Liver (tissue), 9 donors: ENCODE data around the gene FOXO3. TPM values are rescaled to one million over a fixed set of nuclear protein-coding genes. Genes with fewer than 3 reads are reported as not detected.

Experiments used
- DNase-seq: peaks from one replicate; pipeline ENCODE4 v3.0.0-alpha.2; 2017; ENCODE audit warnings: low spot score
- H3K27ac ChIP-seq, 2 donors: one replicate each; pipeline ENCODE4 v1.7.0; 2013; ENCODE audit warnings: inconsistent platforms in 2 of 2, low read length in 2 of 2, control low read depth in 1 of 2, low read depth in 1 of 2, mild to moderate bottlenecking in 1 of 2
- H3K27me3 ChIP-seq, 4 donors: one replicate each; pipeline versions ENCODE4 v1.6.1 to v1.7.0; 2013; ENCODE audit warnings: low read length in 3 of 4, inconsistent platforms in 1 of 4, mild to moderate bottlenecking in 1 of 4, moderate library complexity in 1 of 4; ENCODE audit not compliant: control insufficient read depth in 4 of 4, insufficient read depth in 4 of 4
- H3K36me3 ChIP-seq, 4 donors: one replicate each; pipeline versions ENCODE4 v1.6.1 to v1.7.0; 2013; ENCODE audit warnings: low read length in 3 of 4, mild to moderate bottlenecking in 3 of 4, low read depth in 1 of 4, moderate library complexity in 1 of 4; ENCODE audit not compliant: control insufficient read depth in 4 of 4, insufficient read depth in 3 of 4
- H3K4me1 ChIP-seq, 4 donors: one replicate each; pipeline versions ENCODE4 v1.6.1 to v1.7.0; 2013; ENCODE audit warnings: low read length in 3 of 4, mild to moderate bottlenecking in 3 of 4, moderate library complexity in 1 of 4; ENCODE audit not compliant: control insufficient read depth in 4 of 4, insufficient read depth in 4 of 4
- H3K4me3 ChIP-seq, 3 donors: one replicate each; pipeline versions ENCODE4 v1.6.1 to v1.7.0; 2013; ENCODE audit warnings: low read length in 3 of 3, control low read depth in 1 of 3, low read depth in 1 of 3, mild to moderate bottlenecking in 1 of 3
- H3K9ac ChIP-seq, 2 donors: one replicate each; pipeline ENCODE4 v1.7.0; 2013; ENCODE audit warnings: low read length in 2 of 2, mild to moderate bottlenecking in 2 of 2, moderate library complexity in 2 of 2, control low read depth in 1 of 2, low read depth in 1 of 2
- H3K9me3 ChIP-seq, 4 donors: one replicate each; pipeline versions ENCODE4 v1.6.1 to v1.7.0; 2013; ENCODE audit warnings: low read length in 3 of 4; ENCODE audit not compliant: control insufficient read depth in 4 of 4
- EGR1 ChIP-seq, 2 donors: IDR thresholded peaks; 2 replicates each; pipeline ENCODE4 v1.6.1; 2016 to 2018; ENCODE audit warnings: antibody characterized with exemption in 2 of 2, low read depth in 2 of 2
- FOXA1 ChIP-seq: IDR thresholded peaks from 2 replicates; pipeline ENCODE4 v1.6.1; 2016; ENCODE audit warnings: antibody characterized with exemption
- FOXA2 ChIP-seq: IDR thresholded peaks from 2 replicates; pipeline ENCODE4 v1.6.1; 2016; ENCODE audit warnings: antibody characterized with exemption
- GABPA ChIP-seq, 2 donors: IDR thresholded peaks in 1 of 2; conservative IDR thresholded peaks in 1 of 2; 2 replicates each; pipeline ENCODE4 v1.6.1; 2016; ENCODE audit warnings: antibody characterized with exemption in 2 of 2, mild to moderate bottlenecking in 1 of 2, moderate library complexity in 1 of 2
- HNF4G ChIP-seq: IDR thresholded peaks from 2 replicates; pipeline ENCODE4 v1.6.1; 2016; ENCODE audit warnings: antibody characterized with exemption
- NR2F2 ChIP-seq: IDR thresholded peaks from 2 replicates; pipeline ENCODE4 v1.6.1; 2016; ENCODE audit warnings: antibody characterized with exemption
- RAD21 ChIP-seq, 2 donors: IDR thresholded peaks; 2 replicates each; pipeline ENCODE4 v1.6.1; 2016; ENCODE audit warnings: antibody characterized with exemption in 2 of 2, mild to moderate bottlenecking in 2 of 2
- RXRA ChIP-seq, 2 donors: IDR thresholded peaks; 2 replicates each; pipeline ENCODE4 v1.6.1; 2017 to 2018; ENCODE audit warnings: antibody characterized with exemption in 2 of 2, mild to moderate bottlenecking in 1 of 2
- SP1 ChIP-seq: IDR thresholded peaks from 2 replicates; pipeline ENCODE4 v1.6.1; 2018; ENCODE audit warnings: antibody characterized with exemption, mild to moderate bottlenecking
- TAF1 ChIP-seq: conservative IDR thresholded peaks from 2 replicates; pipeline ENCODE4 v1.6.1; 2016; ENCODE audit warnings: antibody characterized with exemption, mild to moderate bottlenecking
- WGBS: extraction: QIAGEN DNeasy Blood & Tissue Kit; methylation state at CpG from one replicate; pipeline ENCODE4 v1.1.7; 2013; 5-methylcytosine and 5-hydroxymethylcytosine counted together
- polyA plus RNA-seq, 2 donors: library from polyadenylated mRNA; stranded (reverse) in 1 of 2; unstranded in 1 of 2; fragments of 200-250 nt in 1 of 2; fragments of >200 nt in 1 of 2; fragmentation: Nextera tagmentation in 1 of 2; extraction: Ambion mirVana in 1 of 2; gene quantifications; one replicate each; pipeline versions ENCODE4 v1.2.1 to v1.2.3, GENCODE V29; 2013 to 2015
- total RNA-seq, 2 donors: library from RNA; depleted of rRNA; stranded (reverse); fragments of >200 nt; gene quantifications; one replicate each; pipeline ENCODE4 v1.2.3, GENCODE V29; 2014
- TF ChIP-seq, protein P1 (sequence below): IDR thresholded peaks from 2 replicates; pipeline ENCODE4 v1.6.1; 2016; ENCODE audit warnings: antibody characterized with exemption
- TF ChIP-seq, protein P2 (sequence below): fragments of 150-350 bp; IDR thresholded peaks from 2 replicates; pipeline ENCODE4 v1.5.1; 2017; ENCODE audit warnings: improper control_type of control experiment, low read depth, low read length; ENCODE audit not compliant: missing input control
- TF ChIP-seq, protein P3 (sequence below): IDR thresholded peaks from 2 replicates; pipeline ENCODE4 v1.6.1; 2016; ENCODE audit warnings: antibody characterized with exemption
- TF ChIP-seq, protein P4 (sequence below): IDR thresholded peaks from 2 replicates; pipeline ENCODE4 v1.6.1; 2016; ENCODE audit warnings: antibody characterized with exemption, mild to moderate bottlenecking
- donor health status: healthy.
- donor health status: healthy.
- donor health status: healthy.
- donor health status: healthy.
- donor health status: healthy.

Gene FOXO3
- total and polyA plus RNA-seq, 4 donors, result 6.0 to 72.2 (median 17.3) TPM

DNA sequence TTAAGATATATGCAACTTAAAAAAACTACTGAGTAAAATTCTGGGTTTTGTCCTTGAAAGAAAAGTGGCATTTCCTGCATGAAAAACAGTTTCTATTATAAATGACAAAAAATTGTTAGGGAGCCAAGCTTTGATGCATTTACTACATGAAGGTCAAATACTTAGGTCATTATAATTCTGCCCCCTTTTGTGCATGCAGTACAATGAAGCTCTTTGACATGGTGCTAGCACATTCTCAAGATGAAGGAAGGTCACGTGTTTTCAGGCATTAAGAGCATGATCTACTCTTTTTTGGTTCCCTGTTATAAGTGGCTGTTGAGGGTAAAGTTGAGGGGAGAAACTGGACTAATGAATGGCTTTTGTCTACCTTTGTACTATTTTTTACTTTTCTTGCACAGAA, 72.7 kb downstream of the FOXO3 start:
- no peaks in the 10 kb centered on the region for H3K9me3 ChIP-seq
- H3K4me3 ChIP-seq, result no peak overlapping the region
- H3K27ac ChIP-seq, result no peak overlapping the region
- TF ChIP-seq FOXA1 (no peak), NR2F2 (no peak), HNF4G (no peak), RXRA (IDR thresholded peaks at IDR 0.05) (no peak), FOXA2 (no peak), TAF1 (no peak), EGR1 (IDR thresholded peaks at IDR 0.05; ENCODE audit: low read depth in 2 of 2) (no peak)
- TF ChIP-seq, protein P1, sequence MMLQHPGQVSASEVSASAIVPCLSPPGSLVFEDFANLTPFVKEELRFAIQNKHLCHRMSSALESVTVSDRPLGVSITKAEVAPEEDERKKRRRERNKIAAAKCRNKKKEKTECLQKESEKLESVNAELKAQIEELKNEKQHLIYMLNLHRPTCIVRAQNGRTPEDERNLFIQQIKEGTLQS, result no peak
- TF ChIP-seq, protein P2, sequence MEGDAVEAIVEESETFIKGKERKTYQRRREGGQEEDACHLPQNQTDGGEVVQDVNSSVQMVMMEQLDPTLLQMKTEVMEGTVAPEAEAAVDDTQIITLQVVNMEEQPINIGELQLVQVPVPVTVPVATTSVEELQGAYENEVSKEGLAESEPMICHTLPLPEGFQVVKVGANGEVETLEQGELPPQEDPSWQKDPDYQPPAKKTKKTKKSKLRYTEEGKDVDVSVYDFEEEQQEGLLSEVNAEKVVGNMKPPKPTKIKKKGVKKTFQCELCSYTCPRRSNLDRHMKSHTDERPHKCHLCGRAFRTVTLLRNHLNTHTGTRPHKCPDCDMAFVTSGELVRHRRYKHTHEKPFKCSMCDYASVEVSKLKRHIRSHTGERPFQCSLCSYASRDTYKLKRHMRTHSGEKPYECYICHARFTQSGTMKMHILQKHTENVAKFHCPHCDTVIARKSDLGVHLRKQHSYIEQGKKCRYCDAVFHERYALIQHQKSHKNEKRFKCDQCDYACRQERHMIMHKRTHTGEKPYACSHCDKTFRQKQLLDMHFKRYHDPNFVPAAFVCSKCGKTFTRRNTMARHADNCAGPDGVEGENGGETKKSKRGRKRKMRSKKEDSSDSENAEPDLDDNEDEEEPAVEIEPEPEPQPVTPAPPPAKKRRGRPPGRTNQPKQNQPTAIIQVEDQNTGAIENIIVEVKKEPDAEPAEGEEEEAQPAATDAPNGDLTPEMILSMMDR, result no peak
- TF ChIP-seq, protein P3, sequence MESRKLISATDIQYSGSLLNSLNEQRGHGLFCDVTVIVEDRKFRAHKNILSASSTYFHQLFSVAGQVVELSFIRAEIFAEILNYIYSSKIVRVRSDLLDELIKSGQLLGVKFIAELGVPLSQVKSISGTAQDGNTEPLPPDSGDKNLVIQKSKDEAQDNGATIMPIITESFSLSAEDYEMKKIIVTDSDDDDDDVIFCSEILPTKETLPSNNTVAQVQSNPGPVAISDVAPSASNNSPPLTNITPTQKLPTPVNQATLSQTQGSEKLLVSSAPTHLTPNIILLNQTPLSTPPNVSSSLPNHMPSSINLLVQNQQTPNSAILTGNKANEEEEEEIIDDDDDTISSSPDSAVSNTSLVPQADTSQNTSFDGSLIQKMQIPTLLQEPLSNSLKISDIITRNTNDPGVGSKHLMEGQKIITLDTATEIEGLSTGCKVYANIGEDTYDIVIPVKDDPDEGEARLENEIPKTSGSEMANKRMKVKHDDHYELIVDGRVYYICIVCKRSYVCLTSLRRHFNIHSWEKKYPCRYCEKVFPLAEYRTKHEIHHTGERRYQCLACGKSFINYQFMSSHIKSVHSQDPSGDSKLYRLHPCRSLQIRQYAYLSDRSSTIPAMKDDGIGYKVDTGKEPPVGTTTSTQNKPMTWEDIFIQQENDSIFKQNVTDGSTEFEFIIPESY, result no peak
- TF ChIP-seq, protein P4, sequence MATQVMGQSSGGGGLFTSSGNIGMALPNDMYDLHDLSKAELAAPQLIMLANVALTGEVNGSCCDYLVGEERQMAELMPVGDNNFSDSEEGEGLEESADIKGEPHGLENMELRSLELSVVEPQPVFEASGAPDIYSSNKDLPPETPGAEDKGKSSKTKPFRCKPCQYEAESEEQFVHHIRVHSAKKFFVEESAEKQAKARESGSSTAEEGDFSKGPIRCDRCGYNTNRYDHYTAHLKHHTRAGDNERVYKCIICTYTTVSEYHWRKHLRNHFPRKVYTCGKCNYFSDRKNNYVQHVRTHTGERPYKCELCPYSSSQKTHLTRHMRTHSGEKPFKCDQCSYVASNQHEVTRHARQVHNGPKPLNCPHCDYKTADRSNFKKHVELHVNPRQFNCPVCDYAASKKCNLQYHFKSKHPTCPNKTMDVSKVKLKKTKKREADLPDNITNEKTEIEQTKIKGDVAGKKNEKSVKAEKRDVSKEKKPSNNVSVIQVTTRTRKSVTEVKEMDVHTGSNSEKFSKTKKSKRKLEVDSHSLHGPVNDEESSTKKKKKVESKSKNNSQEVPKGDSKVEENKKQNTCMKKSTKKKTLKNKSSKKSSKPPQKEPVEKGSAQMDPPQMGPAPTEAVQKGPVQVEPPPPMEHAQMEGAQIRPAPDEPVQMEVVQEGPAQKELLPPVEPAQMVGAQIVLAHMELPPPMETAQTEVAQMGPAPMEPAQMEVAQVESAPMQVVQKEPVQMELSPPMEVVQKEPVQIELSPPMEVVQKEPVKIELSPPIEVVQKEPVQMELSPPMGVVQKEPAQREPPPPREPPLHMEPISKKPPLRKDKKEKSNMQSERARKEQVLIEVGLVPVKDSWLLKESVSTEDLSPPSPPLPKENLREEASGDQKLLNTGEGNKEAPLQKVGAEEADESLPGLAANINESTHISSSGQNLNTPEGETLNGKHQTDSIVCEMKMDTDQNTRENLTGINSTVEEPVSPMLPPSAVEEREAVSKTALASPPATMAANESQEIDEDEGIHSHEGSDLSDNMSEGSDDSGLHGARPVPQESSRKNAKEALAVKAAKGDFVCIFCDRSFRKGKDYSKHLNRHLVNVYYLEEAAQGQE, result no peak
- no peak overlapping the region for H3K9ac ChIP-seq
- no peaks in the 10 kb centered on the region for H3K27me3 ChIP-seq
- H3K36me3 ChIP-seq, result no peaks in the 10 kb centered on the region
- WGBS, result 83% methylated on average over 1 of the region's 1 CpG
- H3K4me1 ChIP-seq, result peaks cover 11 to 31% (median 18%) of the 10 kb centered on the region in 4 donors
- no peak for DNase-seq

DNA sequence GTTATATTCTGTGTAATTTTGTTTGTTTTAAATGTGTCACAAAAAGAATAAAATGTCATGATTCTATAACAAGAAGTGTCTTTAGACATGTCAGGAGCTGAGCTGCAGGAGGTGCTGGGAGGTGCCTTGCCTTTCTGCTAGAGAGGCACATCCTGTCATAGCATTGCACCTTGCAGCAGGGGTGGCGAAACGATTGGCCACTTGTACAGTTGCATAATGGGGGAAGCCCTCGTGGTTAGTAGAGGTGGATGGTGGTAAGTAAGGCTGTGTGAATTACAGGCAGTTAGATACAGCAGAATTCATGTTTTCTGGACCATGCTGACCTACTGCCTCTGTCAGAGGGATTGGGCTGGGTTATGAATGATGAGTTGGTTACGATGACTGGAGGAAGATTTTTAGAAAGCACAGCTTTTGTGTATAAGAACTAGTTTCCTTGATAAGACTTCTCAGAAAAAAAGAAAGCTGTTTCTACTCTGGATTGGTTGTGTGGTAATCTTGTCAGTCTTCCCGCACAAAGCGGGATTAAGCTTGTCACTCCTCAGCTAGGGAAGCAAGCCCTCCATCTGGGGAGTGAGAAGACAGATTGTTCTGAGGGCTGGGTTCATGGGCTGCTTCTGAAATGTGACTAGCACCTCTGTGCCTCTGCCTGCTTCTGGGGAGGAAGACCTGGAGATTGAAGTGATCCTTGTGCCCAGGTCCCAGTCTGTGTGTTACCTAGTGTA, 74.9 kb downstream of the FOXO3 start:
- 73% methylated on average over 6 of the region's 6 CpGs for WGBS
- H3K4me3 ChIP-seq, result no peak overlapping the region
- no peaks in the 10 kb centered on the region for H3K27me3 ChIP-seq
- H3K36me3 ChIP-seq, result no peaks in the 10 kb centered on the region
- no peak for DNase-seq
- no peaks in the 10 kb centered on the region for H3K9me3 ChIP-seq
- H3K4me1 ChIP-seq, result peaks cover 6 to 26% (median 15%) of the 10 kb centered on the region in 4 donors
- TF ChIP-seq, protein P3, result no peak
- no peak for TF ChIP-seq GABPA (IDR thresholded peaks at IDR 0.05 in 1 of 2, conservative IDR thresholded peaks at IDR 0.05 in 1 of 2)
- TF ChIP-seq TAF1, result no peak
- TF ChIP-seq RAD21 (IDR thresholded peaks at IDR 0.05), result no peak
- no peak for TF ChIP-seq SP1
- no peak overlapping the region for H3K9ac ChIP-seq
- no peak overlapping the region for H3K27ac ChIP-seq
